H1 (cell line): ENCODE results near the gene SMG7. TPM values are rescaled to one million over a fixed set of nuclear protein-coding genes. Genes with fewer than 3 reads are reported as not detected.

Experiments used
- ATF2 ChIP-seq: IDR thresholded peaks from 2 replicates; pipeline ENCODE4 v1.6.1; 2012; ENCODE audit warnings: low read length, inconsistent platforms
- BCL11A ChIP-seq, 2 experiments: IDR thresholded peaks; one replicate each; pipeline ENCODE4 v1.6.1; 2011; ENCODE audit warnings: low read depth in 2 of 2, low read length in 2 of 2, mild to moderate bottlenecking in 2 of 2
- CHD1 ChIP-seq: IDR thresholded peaks from 2 replicates; pipeline ENCODE4 v1.6.1; 2012; ENCODE audit warnings: low read depth, low read length, improper control_type of control experiment
- CTCF ChIP-seq, 3 experiments: IDR thresholded peaks; 1 replicate in 2 of 3; 2 replicates in 1 of 3; pipeline versions ENCODE4 v1.5.1 to v1.6.1; 2011; ENCODE audit warnings: low read length in 3 of 3, mild to moderate bottlenecking in 3 of 3, inconsistent platforms in 2 of 3, low read depth in 1 of 3, moderate library complexity in 1 of 3; ENCODE audit not compliant: insufficient read depth in 1 of 3; ENCODE audit errors: control extremely low read depth in 1 of 3
- EGR1 ChIP-seq: IDR thresholded peaks from 2 replicates; pipeline ENCODE4 v1.6.1; 2011; ENCODE audit warnings: low read depth, low read length, borderline replicate concordance
- JUND ChIP-seq: IDR thresholded peaks from 2 replicates; pipeline ENCODE4 v1.6.1; 2011; ENCODE audit warnings: mild to moderate bottlenecking, improper control_type of control experiment, low read length
- NANOG ChIP-seq: IDR thresholded peaks from 2 replicates; pipeline ENCODE4 v1.6.1; 2011; ENCODE audit warnings: low read length, low read depth, mild to moderate bottlenecking, inconsistent platforms; ENCODE audit not compliant: insufficient read depth, poor library complexity, severe bottlenecking
- RAD21 ChIP-seq, 2 experiments: IDR thresholded peaks in 1 of 2; conservative IDR thresholded peaks in 1 of 2; 2 replicates each; pipeline ENCODE4 v1.6.1; 2011; ENCODE audit warnings: low read depth in 2 of 2, low read length in 2 of 2, improper control_type of control experiment in 1 of 2, inconsistent platforms in 1 of 2, mild to moderate bottlenecking in 1 of 2, moderate library complexity in 1 of 2
- SP1 ChIP-seq: IDR thresholded peaks from 2 replicates; pipeline ENCODE4 v1.6.1; 2011; ENCODE audit warnings: low read depth, low read length
- TAF1 ChIP-seq: IDR thresholded peaks from 2 replicates; pipeline ENCODE4 v1.6.1; 2011; ENCODE audit warnings: mild to moderate bottlenecking, low read depth, low read length
- ZNF274 ChIP-seq: IDR thresholded peaks from 2 replicates; pipeline ENCODE4 v1.7.0; 2012; ENCODE audit warnings: low read length, borderline replicate concordance; ENCODE audit errors: extremely low read depth
- polyA plus RNA-seq, 7 experiments: library from polyadenylated mRNA; depleted of rRNA in 3 of 7; stranded (reverse) in 5 of 7; unstranded in 2 of 7; fragments of >200 nt in 5 of 7; fragments of 200-250 nt in 2 of 7; gene quantifications; 1 replicate in 5 of 7; 2 replicates in 1 of 7; 4 replicates in 1 of 7; pipeline versions ENCODE4 v1.2.1 to v1.2.3, GENCODE V29; 2011 to 2013; ENCODE audit warnings: missing spikeins in 2 of 7, mixed read lengths in 2 of 7
- total RNA-seq: library from RNA; stranded (reverse); fragmentation: NEBNext Ultra II Directional; extraction: Animal tissue kit (Norgen Biotek cat#: 25700); gene quantifications from 2 replicates; pipeline ENCODE4 v1.2.1, GENCODE V29; 2021

Gene SMG7
- total and polyA plus RNA-seq, 2 of the 8 experiments (the other 6 are each of a cell fraction or from before 2014, with no cell fraction given): 39.3 to 65.6 TPM

- TF ChIP-seq ATF2: no peak
- no peak for TF ChIP-seq NANOG
- peak; percentile 50 to 55 for TF ChIP-seq RAD21 (IDR thresholded peaks at IDR 0.05 in 1 of 2, conservative IDR thresholded peaks at IDR 0.05 in 1 of 2; ENCODE audit: low read depth in 2 of 2, low read length in 2 of 2)
- TF ChIP-seq CHD1: no peak
- TF ChIP-seq EGR1: peak; percentile 55; the same call in 1 of the 2 replicates
- no peak for TF ChIP-seq ZNF274
- peak; percentile 28; the same call in 1 of the 2 replicates for TF ChIP-seq TAF1
- no peak for TF ChIP-seq SP1
- no peak for TF ChIP-seq JUND
- no peak for TF ChIP-seq BCL11A (IDR thresholded peaks at IDR 0.05; ENCODE audit: low read depth in 2 of 2, low read length in 2 of 2)
- TF ChIP-seq CTCF (IDR thresholded peaks at IDR 0.05; ENCODE audit: control extremely low read depth in 1 of 3, insufficient read depth in 1 of 3, low read depth in 1 of 3, low read length in 3 of 3): peak; percentile 10 to 42 (median 14)
Observed at GRCh38 chr1:183470147-183470960, 1.9 kb upstream of the SMG7 start (continued).
